Testis (tissue), 2 donors: ENCODE data around the gene TRIM37.

Experiments
- CTCF ChIP-seq, 3 experiments: fragments of 450-650 bp in 2 of 3; fragments of 200-600 bp in 1 of 3; sonication (generic) in 1 of 3; IDR thresholded peaks; one replicate each; pipeline ENCODE4 v1.5.1; 2016 to 2019; ENCODE audit warnings: antibody characterized with exemption in 3 of 3, mild to moderate bottlenecking in 2 of 3, moderate library complexity in 1 of 3
- POLR2A ChIP-seq: fragments of 450-650 bp; IDR thresholded peaks from one replicate; pipeline ENCODE4 v1.6.1; 2017; ENCODE audit warnings: antibody characterized with exemption, mild to moderate bottlenecking, moderate library complexity

GRCh38 chr17:58944166-58944565 is 162.5 kb downstream of the TRIM37 start:
- TF ChIP-seq CTCF (IDR thresholded peaks at IDR 0.05) (no peak), POLR2A (no peak)
